HG03521 (cell line): ENCODE measurements around the gene NSD1.
"Not testable (repeated sequence)": the region's sequence is repeated elsewhere in the genome, so short reads cannot be mapped to it uniquely, and the experiment has no call there.

Experiments used
- ATAC-seq: cut with Tn5 transposase; IDR thresholded peaks from one replicate; pipeline ENCODE4 v1.9.1; 2021; ENCODE audit warnings: mild to moderate bottlenecking, moderate library complexity; ENCODE audit not compliant: unreplicated experiment

NSD1 gene

GRCh38 chr5:177163500-177163899 lies 29.9 kb downstream of the NSD1 start:
- ATAC-seq = no peak

DNA sequence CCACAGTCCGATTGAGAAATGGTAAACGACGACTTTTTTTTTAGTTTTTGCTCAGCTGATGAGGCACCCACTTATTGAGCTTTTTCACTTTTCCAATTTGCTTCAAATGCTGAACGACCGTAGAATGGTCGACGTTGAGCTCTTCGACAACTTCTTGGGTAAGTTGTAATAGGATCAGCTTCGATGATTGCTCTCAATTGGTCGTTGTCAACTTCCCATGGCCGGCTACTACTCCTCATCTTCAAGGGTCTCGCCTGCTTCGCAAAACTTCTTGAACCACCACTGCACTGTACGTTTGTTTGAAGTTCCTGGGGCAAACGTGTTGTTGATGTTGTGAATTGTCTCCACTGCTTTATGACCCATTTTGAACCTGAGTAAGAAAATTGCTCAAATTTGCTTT lies 35.7 kb downstream of the NSD1 start:
- ATAC-seq = no peak

DNA sequence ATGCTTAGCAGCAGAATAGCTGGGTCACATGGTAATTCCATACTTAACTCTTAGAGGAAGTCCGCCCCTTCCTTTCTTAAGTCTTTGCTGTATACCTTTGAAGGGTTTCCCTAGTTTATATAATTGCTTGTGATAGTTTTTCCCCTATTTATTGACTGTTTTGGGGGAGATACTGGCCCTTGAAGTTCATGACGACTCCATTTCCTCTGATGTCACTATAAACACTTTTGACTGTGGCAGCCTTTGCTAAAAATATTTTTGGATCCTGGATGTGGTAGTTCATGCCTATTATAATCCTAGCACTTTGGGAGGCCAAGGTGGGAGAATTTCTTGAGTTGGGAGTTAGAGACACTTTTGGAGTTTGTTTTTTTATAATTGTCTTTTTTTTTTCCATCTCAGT lies 38.4 kb downstream of the NSD1 start:
- ATAC-seq = no peak

DNA sequence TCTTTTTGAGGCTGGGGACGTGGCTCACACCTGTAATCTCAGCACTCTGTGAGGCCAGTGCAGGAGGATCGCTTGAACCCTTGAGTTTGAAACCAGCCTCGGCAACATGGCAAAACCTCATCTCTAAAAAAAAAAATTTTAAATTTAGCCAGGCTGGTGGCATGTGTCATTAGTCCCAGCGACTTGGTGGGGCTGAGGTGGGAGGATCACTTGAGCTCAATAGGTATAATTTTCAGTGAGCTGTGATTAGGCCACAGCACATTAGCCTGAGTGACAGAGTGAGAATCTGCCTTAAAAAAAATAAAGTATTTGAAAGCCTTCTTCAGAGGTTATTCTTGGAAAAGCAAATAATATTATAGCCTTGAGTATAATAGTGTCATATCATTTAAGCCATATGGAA lies 41.8 kb downstream of the NSD1 start:
- ATAC-seq = no peak

GRCh38 chr5:177176175-177176711 lies 42.7 kb downstream of the NSD1 start:
- no peak for ATAC-seq

GRCh38 chr5:177177847-177178437 lies 44.4 kb downstream of the NSD1 start:
- not testable (repeated sequence) for ATAC-seq

DNA sequence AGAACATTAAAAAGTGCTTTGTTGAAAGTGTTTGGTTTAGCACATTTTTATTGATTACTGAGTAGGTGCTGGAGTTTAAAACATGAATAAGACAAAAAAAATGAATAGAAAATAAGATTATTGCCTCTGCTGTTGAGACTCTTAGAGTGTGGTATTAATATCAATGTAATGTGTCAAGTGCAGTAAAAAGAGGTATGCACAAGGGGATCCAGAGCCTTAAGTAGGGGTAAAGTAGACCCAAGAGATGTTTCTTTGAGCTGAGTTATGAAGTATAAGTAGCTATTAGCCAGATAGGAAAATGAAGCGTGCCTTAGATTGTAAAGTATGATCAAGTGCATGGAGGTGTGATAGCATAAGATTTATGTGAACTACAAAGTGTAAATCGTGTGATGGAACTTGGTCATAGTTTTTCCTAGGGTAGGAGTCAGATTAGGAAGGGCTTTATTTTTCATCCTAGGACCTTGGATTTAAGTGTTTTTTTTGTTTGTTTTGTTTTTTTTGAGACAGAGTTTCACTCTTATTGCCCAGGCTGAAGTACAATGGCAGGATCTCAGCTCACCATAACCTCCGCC lies 45.2 kb downstream of the NSD1 start:
- ATAC-seq = no peak

DNA sequence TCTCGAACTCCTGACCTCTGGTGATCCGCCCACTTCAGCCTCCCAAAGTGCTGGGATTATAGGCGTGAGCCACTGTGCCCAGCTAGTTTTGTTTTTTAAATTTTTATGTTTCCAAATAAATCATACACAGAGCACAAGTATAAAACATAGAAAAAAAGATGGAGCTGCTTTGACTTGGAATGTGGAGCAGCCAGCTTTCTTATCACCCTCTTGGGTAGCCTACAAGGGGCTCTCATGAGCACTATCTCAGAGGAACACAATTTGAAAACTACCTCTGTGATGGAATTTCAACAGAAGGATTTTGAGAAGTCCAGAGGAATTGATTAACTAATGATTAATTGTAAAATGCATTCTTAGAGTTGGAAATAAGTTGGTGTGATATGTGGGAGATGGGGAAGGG lies 45.9 kb downstream of the NSD1 start:
- no peak for ATAC-seq

GRCh38 chr5:177183142-177183541 lies 49.6 kb downstream of the NSD1 start:
- ATAC-seq = no peak

- ATAC-seq = no peak
Measured at GRCh38 chr5:177183766-177184360, 50.3 kb downstream of the NSD1 start.

- no peak for ATAC-seq
Measured at GRCh38 chr5:177185993-177186392, 52.4 kb downstream of the NSD1 start.

- ATAC-seq = no peak
Measured at GRCh38 chr5:177186645-177187044, 53.1 kb downstream of the NSD1 start.

- no peak for ATAC-seq
Measured at GRCh38 chr5:177188775-177189174, 55.2 kb downstream of the NSD1 start.

DNA sequence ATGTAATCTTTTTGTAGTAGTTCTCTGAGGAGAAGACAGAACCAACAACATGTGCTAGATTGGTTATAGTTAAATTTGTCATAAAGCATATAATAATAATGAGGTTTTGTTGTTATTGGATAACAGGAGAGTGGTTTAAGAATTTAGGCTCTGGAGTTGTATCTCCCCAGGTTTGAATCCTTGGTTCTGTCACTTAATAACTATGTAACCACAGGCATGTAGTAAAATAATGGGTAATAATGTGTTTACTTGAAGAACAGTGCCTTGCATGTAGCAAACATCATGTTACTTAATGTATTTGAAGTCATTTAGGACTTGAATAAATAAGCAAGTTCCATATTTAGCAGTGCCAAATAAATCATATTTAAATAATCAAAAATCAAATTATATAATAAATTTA lies 55.8 kb downstream of the NSD1 start:
- no peak for ATAC-seq

DNA sequence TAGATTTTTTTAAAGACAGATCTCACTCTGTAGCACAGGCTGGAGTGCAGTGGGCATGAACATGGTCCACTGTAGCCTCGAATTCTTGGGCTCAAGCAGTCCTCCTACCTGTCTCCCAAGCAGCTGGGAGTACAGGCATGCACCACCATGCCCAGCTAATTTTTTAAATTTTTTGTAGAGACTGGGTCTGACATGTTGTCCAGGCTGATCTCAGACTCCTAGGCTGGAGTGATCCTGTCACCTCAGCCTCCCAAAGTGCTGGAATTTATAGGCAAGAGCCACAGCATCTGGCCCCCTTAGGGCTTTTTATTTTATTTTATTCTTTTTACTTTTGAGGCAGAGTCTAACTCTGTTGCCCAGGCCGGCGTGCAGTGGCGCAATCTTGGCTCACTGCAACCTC lies 56.4 kb downstream of the NSD1 start:
- ATAC-seq = no peak

DNA sequence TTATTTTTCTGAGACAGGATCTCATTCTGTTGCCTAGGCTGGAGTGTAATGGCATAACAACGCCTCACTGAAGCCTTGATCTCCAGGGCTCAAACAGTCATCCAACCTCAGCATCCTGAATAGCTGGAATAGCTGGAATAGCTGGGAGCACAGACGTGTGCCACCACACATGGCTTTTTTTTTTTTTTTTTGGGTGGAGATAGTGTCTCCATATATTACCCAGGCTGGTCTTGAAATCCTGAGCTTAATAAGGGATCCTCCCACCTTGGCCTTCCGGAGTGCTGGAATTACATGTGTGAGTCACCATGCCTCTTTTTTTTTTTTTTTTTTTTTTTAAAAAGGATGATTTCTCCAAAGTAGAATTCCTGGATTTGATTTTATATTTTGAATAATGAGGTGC lies 60.7 kb downstream of the NSD1 start:
- no peak for ATAC-seq

GRCh38 chr5:177195307-177195952 lies 61.9 kb downstream of the NSD1 start:
- no peak for ATAC-seq

DNA sequence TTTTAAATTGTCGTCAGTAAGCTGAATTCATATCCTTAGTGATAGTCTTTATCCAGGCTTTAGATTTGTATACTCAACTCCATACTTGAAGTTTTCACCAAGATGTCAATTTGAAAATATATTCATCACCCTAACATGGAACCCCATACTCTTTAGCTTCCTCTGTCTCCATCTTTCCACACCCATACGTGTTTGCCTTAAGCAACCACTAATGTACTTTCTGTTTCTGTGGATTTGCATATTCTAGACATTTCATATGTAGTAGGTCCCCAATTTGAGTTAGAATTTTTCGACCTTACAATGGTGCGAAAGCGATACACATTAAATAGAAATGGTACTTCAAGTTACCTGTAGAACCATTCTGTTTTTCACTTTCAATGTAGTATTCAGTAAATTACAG lies 65.2 kb downstream of the NSD1 start:
- ATAC-seq = no peak

DNA sequence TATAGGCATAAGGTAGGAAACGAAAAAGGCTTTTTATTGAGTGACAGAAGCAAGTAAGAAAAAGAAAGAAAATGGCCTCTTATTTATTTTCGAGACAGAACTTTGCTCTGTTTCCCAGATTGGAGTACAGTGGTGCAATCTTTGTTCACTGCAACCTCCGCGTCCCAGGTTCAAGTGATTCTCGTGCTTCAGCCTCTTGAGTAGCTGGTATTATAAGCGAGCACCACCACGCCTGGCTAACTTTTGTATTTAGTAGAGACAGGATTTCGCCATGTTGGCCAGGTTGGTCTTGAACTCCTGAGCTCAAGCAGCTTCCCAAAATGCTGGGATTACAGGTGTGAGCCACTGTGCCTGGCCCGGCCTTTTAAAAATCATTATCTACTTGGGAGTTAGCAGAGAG lies 70.7 kb downstream of the NSD1 start:
- ATAC-seq = no peak

GRCh38 chr5:177209610-177210009 lies 76.0 kb downstream of the NSD1 start:
- no peak for ATAC-seq

DNA sequence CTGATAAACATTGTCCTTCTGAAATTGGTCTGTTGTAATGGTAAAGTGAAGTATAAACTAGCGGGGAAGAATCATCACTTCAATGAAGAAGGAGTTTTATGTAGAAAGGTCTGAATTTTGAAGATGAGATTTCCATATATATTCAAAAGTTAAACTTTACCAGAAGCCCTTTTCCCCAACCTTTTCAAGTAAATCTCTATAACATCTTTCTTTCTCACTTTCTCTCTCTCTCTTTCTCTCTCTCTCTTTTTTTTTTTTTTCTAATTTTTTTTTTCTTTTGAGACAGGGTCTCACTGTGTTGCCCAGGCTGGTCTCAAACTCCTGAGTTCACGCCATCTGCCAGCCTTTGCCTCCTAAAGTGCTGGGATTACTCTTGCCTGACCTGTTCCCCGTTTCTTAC lies 78.7 kb downstream of the NSD1 start:
- no peak for ATAC-seq

DNA sequence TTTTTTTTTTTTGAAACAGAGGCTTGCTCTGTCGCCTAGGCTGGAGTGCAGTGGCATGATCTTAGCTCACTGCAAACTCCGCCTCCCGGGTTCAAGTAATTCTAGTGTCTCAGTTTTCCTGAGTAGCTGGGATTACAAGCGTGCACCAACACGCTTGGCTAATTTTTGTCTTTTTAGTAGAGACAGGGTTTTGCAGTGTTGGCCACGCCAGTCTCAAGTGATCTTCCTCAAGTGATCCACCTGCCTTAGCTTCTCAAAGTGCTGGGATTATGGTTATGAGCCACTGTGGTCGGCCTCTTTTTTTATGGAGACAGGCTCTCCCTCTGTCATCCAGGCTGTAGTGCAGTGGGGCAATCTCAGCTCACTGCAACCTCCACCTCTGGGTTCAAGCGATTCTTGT lies 87.0 kb downstream of the NSD1 start:
- no peak for ATAC-seq
